A673 (cell line): ENCODE data around the gene CTTNBP2NL. TPM values are rescaled to one million over a fixed set of nuclear protein-coding genes. Genes with fewer than 3 reads are reported as not detected.

Experiments used
- BruUV-seq: library from RNA; stranded (reverse); fragments of 400-500 nt; replicated peaks from 2 replicates; lab custom pipeline; 2021; lab: Mats Ljungman, UMichigan
- CTCF ChIA-PET: fragments of 300-600 bp; sonication (Branson Sonifier 250); formaldehyde crosslinking; loops from one replicate; lab custom pipeline; 2022; ENCODE audit warnings: antibody characterized with exemption; lab: Charles Lee
- POLR2A ChIA-PET: fragments of 300-600 bp; sonication (Branson Sonifier 250); formaldehyde crosslinking; loops from one replicate; lab custom pipeline; 2022; ENCODE audit warnings: antibody characterized with exemption; ENCODE audit not compliant: low non-redundant PET; lab: Charles Lee
- DNase-seq: peaks from one replicate; pipeline ENCODE4 v3.0.0-alpha.2; 2015; ENCODE audit warnings: low spot score
- H3K27ac ChIP-seq: fragments of 200-600 bp; sonication (generic); 2 replicates; pipeline ENCODE4 v1.5.1; 2016; ENCODE audit warnings: mixed run types, low read depth, mild to moderate bottlenecking, mixed read lengths, antibody characterized with exemption, low read length; ENCODE audit not compliant: poor library complexity, severe bottlenecking
- H3K27me3 ChIP-seq: fragments of 200-600 bp; sonication (generic); replicated peaks from 2 replicates; pipeline ENCODE4 v1.6.1; 2017; ENCODE audit warnings: mixed run types, low read depth, mild to moderate bottlenecking, mixed read lengths, antibody characterized with exemption, low read length; ENCODE audit not compliant: insufficient read depth, poor library complexity
- H3K36me3 ChIP-seq: fragments of 200-600 bp; sonication (generic); 2 replicates; pipeline ENCODE4 v1.6.1; 2016; ENCODE audit warnings: mixed run types, mild to moderate bottlenecking, mixed read lengths, antibody characterized with exemption, low read length; ENCODE audit not compliant: insufficient read depth, poor library complexity, severe bottlenecking
- H3K4me1 ChIP-seq: fragments of 200-600 bp; sonication (generic); 2 replicates; pipeline ENCODE4 v1.6.1; 2017; ENCODE audit warnings: mixed run types, mild to moderate bottlenecking, mixed read lengths, antibody characterized with exemption, low read length; ENCODE audit not compliant: insufficient read depth, poor library complexity, severe bottlenecking
- H3K4me3 ChIP-seq: fragments of 200-600 bp; sonication (generic); 2 replicates; pipeline ENCODE4 v1.5.1; 2016; ENCODE audit warnings: low read depth, mixed run types, mild to moderate bottlenecking, mixed read lengths, low read length; ENCODE audit not compliant: poor library complexity, severe bottlenecking
- H3K9me3 ChIP-seq: fragments of 200-600 bp; sonication (generic); 2 replicates; pipeline ENCODE4 v1.6.1; 2016; ENCODE audit warnings: mixed run types, low read depth, mild to moderate bottlenecking, mixed read lengths, antibody characterized with exemption, low read length; ENCODE audit not compliant: poor library complexity, severe bottlenecking
- CTCF ChIP-seq: fragments of 300-800, 200-600 bp; sonication (generic); conservative IDR thresholded peaks from 2 replicates; pipeline ENCODE4 v1.5.1; 2017; ENCODE audit warnings: low read depth, mild to moderate bottlenecking, antibody characterized with exemption, low read length, moderate library complexity, mixed read lengths
- EZH2 ChIP-seq: fragments of 200-600 bp; sonication (generic); IDR thresholded peaks from 2 replicates; pipeline ENCODE4 v1.6.1; 2017; ENCODE audit warnings: borderline replicate concordance, low read depth, mild to moderate bottlenecking, mixed read lengths, antibody characterized with exemption, low read length; ENCODE audit not compliant: poor library complexity, severe bottlenecking
- intact Hi-C: fragments of 100-400 bp; cut with micrococcal nuclease; formaldehyde crosslinking; loops from one replicate; pipeline ENCODE4 v1.10.0; 2022; ENCODE audit not compliant: unreplicated experiment
- total RNA-seq: library from RNA; stranded (reverse); gene quantifications from 2 replicates; pipeline ENCODE4 v1.2.3, GENCODE V29; 2021

CTTNBP2NL gene
- total RNA-seq, 1 experiment from 2014 or later, result 32.7 TPM

GRCh38 chr1:112444269-112444668 lies 48.3 kb downstream of the CTTNBP2NL start:
- no peaks in the 10 kb centered on the region for H3K9me3 ChIP-seq
- H3K27ac ChIP-seq, result no peak overlapping the region
- H3K27me3 ChIP-seq, result no peaks in the 10 kb centered on the region
- H3K36me3 ChIP-seq, result peaks cover 7% of the 10 kb centered on the region
- BruUV-seq, result no TSS peak
- POLR2A ChIA-PET, result no interaction called here
- intact Hi-C loops, result no loop called here
- DNase-seq, result no peak
- no peak for TF ChIP-seq EZH2
- TF ChIP-seq CTCF, result no peak
- H3K4me3 ChIP-seq, result no peak overlapping the region
- H3K4me1 ChIP-seq, result no peaks in the 10 kb centered on the region
- CTCF ChIA-PET, result no interaction called here

GRCh38 chr1:112445596-112445995 lies 49.6 kb downstream of the CTTNBP2NL start:
- Histone ChIP-seq H3K27me3 (no peaks in the 10 kb centered on the region), H3K9me3 (no peaks in the 10 kb centered on the region), H3K4me1 (no peaks in the 10 kb centered on the region), H3K27ac (no peak overlapping the region), H3K4me3 (no peak overlapping the region), H3K36me3 (peaks cover 7% of the 10 kb centered on the region)
- intact Hi-C loops, result no loop called here
- ChIA-PET POLR2A (no interaction called here), CTCF (no interaction called here)
- no TSS peak for BruUV-seq
- DNase-seq, result no peak
- TF ChIP-seq EZH2, result no peak

GRCh38 chr1:112446411-112446810 lies 50.4 kb downstream of the CTTNBP2NL start:
- Histone ChIP-seq H3K4me1 (no peaks in the 10 kb centered on the region), H3K27me3 (no peaks in the 10 kb centered on the region), H3K36me3 (peaks cover 7% of the 10 kb centered on the region), H3K9me3 (no peaks in the 10 kb centered on the region), H3K27ac (no peak overlapping the region), H3K4me3 (no peak overlapping the region)
- BruUV-seq, result no TSS peak
- intact Hi-C loops, result no loop called here
- TF ChIP-seq EZH2, result no peak
- no peak for TF ChIP-seq CTCF
- POLR2A ChIA-PET, result no interaction called here
- CTCF ChIA-PET, result interaction anchor here (0.6 kb wide), 1 partner anchor 75 kb away, joined by 4 read pairs; no protein-coding TSS in a partner anchor
- no peak for DNase-seq

- intact Hi-C loops, result no loop called here
- no peak overlapping the region for H3K4me3 ChIP-seq
- no peaks in the 10 kb centered on the region for H3K9me3 ChIP-seq
- POLR2A ChIA-PET, result interaction anchor here (0.5 kb wide), 1 partner anchor 693 kb away, joined by 3 read pairs; no protein-coding TSS in a partner anchor
- no TSS peak for BruUV-seq
- no peaks in the 10 kb centered on the region for H3K4me1 ChIP-seq
- no peak for DNase-seq
- peaks cover 7% of the 10 kb centered on the region for H3K36me3 ChIP-seq
- no peak for TF ChIP-seq CTCF
- no peak for TF ChIP-seq EZH2
- H3K27me3 ChIP-seq, result no peaks in the 10 kb centered on the region
- CTCF ChIA-PET, result no interaction called here
- no peak overlapping the region for H3K27ac ChIP-seq
Observed at GRCh38 chr1:112448904-112449629, 53.1 kb downstream of the CTTNBP2NL start.
